Calu3 (cell line): ENCODE measurements around the gene IGSF9. TPM values are rescaled to one million over a fixed set of nuclear protein-coding genes. Genes with fewer than 3 reads are reported as not detected.
A peak's percentile ranks its signal among the peaks of the same experiment; 100 is the strongest.

ENCODE experiments used
- BruUV-seq: library from RNA; stranded (reverse); fragments of 400-500 nt; replicated peaks from 2 replicates; lab custom pipeline; 2021; lab: Mats Ljungman, UMichigan
- CTCF ChIA-PET: fragments of 300-600 bp; sonication (Branson Sonifier 250); formaldehyde crosslinking; loops from one replicate; lab custom pipeline; 2022; ENCODE audit warnings: antibody characterized with exemption; lab: Charles Lee
- DNase-seq: peaks from one replicate; pipeline ENCODE4 v3.0.0; 2022
- H3K27ac Mint-ChIP-seq: one replicate; pipeline ENCODE4 v1.8.0; 2022; ENCODE audit warnings: mixed read lengths; ENCODE audit not compliant: unreplicated experiment
- H3K27me3 Mint-ChIP-seq: one replicate; pipeline ENCODE4 v1.8.0; 2022; ENCODE audit warnings: mixed read lengths; ENCODE audit not compliant: unreplicated experiment
- H3K36me3 Mint-ChIP-seq: one replicate; pipeline ENCODE4 v1.8.0; 2022; ENCODE audit warnings: mild to moderate bottlenecking, moderate library complexity, mixed read lengths; ENCODE audit not compliant: insufficient read depth, unreplicated experiment
- H3K4me1 Mint-ChIP-seq: one replicate; pipeline ENCODE4 v1.8.0; 2022; ENCODE audit warnings: mild to moderate bottlenecking, low read depth, mixed read lengths; ENCODE audit not compliant: unreplicated experiment
- H3K4me3 Mint-ChIP-seq: one replicate; pipeline ENCODE4 v1.8.0; 2022; ENCODE audit warnings: mild to moderate bottlenecking, low read depth, moderate library complexity, mixed read lengths; ENCODE audit not compliant: unreplicated experiment
- H3K9me3 Mint-ChIP-seq: one replicate; pipeline ENCODE4 v1.8.0; 2022; ENCODE audit warnings: low read depth, mixed read lengths; ENCODE audit not compliant: unreplicated experiment
- CTCF ChIP-seq: fragments of 200-600 bp; IDR thresholded peaks from one replicate; pipeline ENCODE4 v1.8.0; 2022; ENCODE audit warnings: antibody characterized with exemption; ENCODE audit not compliant: unreplicated experiment
- intact Hi-C: fragments of 100-400 bp; cut with micrococcal nuclease; formaldehyde crosslinking; loops from one replicate; pipeline ENCODE4 v1.10.0; 2022; ENCODE audit not compliant: unreplicated experiment
- total RNA-seq: library from RNA; stranded (reverse); gene quantifications from 2 replicates; pipeline ENCODE4 v1.2.3, GENCODE V29; 2022

The IGSF9 gene
- total RNA-seq, 1 experiment from 2014 or later: 7.6 TPM

- DNase-seq: no peak
- H3K4me3 Mint-ChIP-seq: peak overlapping the region; percentile 83
- no peak for TF ChIP-seq CTCF
- CTCF ChIA-PET: no interaction called here
- BruUV-seq: no TSS peak
- H3K4me1 Mint-ChIP-seq: peaks cover 69% of the 10 kb centered on the region
- peak overlapping the region; percentile 81 for H3K27ac Mint-ChIP-seq
- intact Hi-C loops: no loop called here
- no peaks in the 10 kb centered on the region for H3K9me3 Mint-ChIP-seq
- H3K36me3 Mint-ChIP-seq: peaks cover 90% of the 10 kb centered on the region
- H3K27me3 Mint-ChIP-seq: no peaks in the 10 kb centered on the region
Observed at GRCh38 chr1:159920651-159921050, 24.8 kb downstream of the IGSF9 start.

GRCh38 chr1:159920202-159920601 lies 25.2 kb downstream of the IGSF9 start:
- CTCF ChIA-PET: no interaction called here
- H3K36me3 Mint-ChIP-seq: peaks cover 86% of the 10 kb centered on the region
- no peaks in the 10 kb centered on the region for H3K9me3 Mint-ChIP-seq
- no peak overlapping the region for H3K27ac Mint-ChIP-seq
- H3K4me1 Mint-ChIP-seq: peaks cover 73% of the 10 kb centered on the region
- intact Hi-C loops: no loop called here
- no peaks in the 10 kb centered on the region for H3K27me3 Mint-ChIP-seq
- BruUV-seq: no TSS peak
- TF ChIP-seq CTCF: no peak
- no peak overlapping the region for H3K4me3 Mint-ChIP-seq
- DNase-seq: no peak

DNA sequence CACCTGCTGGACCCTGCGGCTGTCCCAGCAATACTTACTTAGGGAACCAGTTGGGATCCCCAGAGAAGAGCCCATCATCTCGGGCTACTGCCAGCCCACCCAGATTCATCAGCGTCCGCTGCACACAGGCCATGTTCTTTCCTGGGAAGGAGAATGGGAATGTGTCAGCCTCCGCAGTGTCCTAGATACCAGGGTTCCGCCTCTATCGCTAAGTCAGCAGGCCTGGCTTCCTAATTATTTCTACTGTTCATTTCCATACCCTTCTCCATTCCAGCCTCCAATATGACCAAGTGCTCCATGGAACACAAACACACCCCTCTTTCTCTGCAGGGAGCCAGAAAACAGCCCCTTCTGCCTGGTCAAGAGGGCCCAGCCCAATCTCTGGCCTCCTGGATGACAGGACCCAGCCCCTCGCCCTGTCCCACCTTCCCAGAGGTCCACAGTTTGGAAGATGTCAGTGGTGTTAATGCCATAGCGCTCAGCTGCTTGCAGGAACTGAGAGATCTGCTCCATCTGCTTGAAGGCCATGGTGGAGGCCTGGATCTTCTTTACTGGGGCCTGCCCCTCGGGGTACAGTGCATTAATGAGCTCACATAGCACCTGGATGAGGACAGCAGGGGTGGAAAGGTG lies 26.1 kb downstream of the IGSF9 start:
- Mint-ChIP-seq H3K36me3 (peaks cover 80% of the 10 kb centered on the region), H3K4me1 (peaks cover 82% of the 10 kb centered on the region), H3K27me3 (no peaks in the 10 kb centered on the region), H3K9me3 (no peaks in the 10 kb centered on the region), H3K27ac (no peak overlapping the region), H3K4me3 (no peak overlapping the region)
- BruUV-seq: no TSS peak
- no peak for TF ChIP-seq CTCF
- DNase-seq: no peak
- intact Hi-C loops: no loop called here
- CTCF ChIA-PET: no interaction called here

DNA sequence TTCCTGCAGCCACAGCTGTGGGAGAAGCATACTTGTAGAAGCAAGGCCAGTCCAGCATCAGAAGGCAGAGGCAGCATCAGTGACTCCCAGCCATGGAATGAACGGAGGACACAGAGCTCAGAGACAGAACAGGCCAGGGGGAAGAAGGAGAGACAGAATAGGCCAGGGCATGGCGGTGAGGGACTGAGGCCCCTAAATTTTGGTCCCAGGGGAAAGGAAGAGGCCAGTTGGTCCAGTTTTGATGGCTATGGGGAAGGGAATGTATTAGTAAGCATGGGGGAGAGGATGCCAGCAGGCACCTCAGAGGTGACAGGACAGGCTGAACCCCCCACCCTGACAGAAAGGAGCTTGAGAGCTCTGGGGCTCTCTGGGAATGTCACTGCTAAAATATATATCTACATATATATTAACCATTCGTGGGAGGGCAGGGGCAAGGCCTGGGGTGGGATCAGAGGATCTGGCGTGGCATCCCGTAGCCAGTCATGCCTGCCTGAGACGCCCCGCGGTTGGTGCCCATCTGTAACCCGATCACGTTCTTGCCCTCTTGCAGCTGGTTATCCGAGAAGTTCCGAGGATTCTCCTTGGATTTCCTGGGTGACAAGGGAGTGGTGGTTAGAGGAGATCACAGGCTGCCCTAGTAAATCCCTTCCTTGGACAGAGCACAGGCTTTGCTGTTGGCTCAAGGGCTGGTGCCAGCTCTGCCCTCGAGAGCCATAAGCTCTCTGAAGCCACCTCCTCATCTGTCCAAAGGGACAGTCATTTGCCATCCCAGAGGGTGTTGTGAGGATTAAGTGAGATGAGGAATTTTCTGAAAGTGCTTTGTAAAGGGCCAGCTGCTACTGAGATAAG lies 26.8 kb downstream of the IGSF9 start:
- CTCF ChIA-PET: interaction anchor here (1.1 kb wide), 1 partner anchor 26 kb away, joined by 4 read pairs; no protein-coding TSS in a partner anchor
- peak overlapping the region; percentile 6 for H3K27ac Mint-ChIP-seq
- peaks cover 84% of the 10 kb centered on the region for H3K4me1 Mint-ChIP-seq

More for the DNA sequence above, 26.8 kb downstream of the IGSF9 start:
- TF ChIP-seq CTCF: no peak
- no peak for DNase-seq
- H3K27me3 Mint-ChIP-seq: no peaks in the 10 kb centered on the region
- intact Hi-C loops: no loop called here
- H3K4me3 Mint-ChIP-seq: no peak overlapping the region
- peaks cover 80% of the 10 kb centered on the region for H3K36me3 Mint-ChIP-seq
- no peaks in the 10 kb centered on the region for H3K9me3 Mint-ChIP-seq
- TSS peak; percentile 0 for BruUV-seq
